Kidney epithelial cell (primary cell): Measurements from ENCODE around the gene GCN1. TPM values are rescaled to one million over a fixed set of nuclear protein-coding genes. Genes with fewer than 3 reads are reported as not detected.

ENCODE experiments used
- DNase-seq: peaks from one replicate; pipeline ENCODE4 v3.0.0-alpha.2; 2010; ENCODE audit warnings: low read depth
- H3K27me3 ChIP-seq: 2 replicates; pipeline ENCODE4 v1.6.0; 2011; ENCODE audit warnings: low read length; ENCODE audit not compliant: control insufficient read depth, insufficient read depth
- H3K36me3 ChIP-seq: 2 replicates; pipeline ENCODE4 v1.5.1; 2011; ENCODE audit warnings: low read length; ENCODE audit not compliant: control insufficient read depth, insufficient read depth
- H3K4me3 ChIP-seq: 2 replicates; pipeline ENCODE4 v1.5.1; 2011; ENCODE audit warnings: low read depth, mild to moderate bottlenecking, control low read depth, low read length
- total RNA-seq: library from RNA; depleted of rRNA; stranded (reverse); fragments of >200 nt; gene quantifications from 2 replicates; pipeline ENCODE4 v1.2.3, GENCODE V29; 2015
- TF ChIP-seq, protein P1 (sequence below): IDR thresholded peaks from 2 replicates; pipeline ENCODE4 v1.5.1; 2011; ENCODE audit warnings: mild to moderate bottlenecking, moderate library complexity, low read length, control low read depth, inconsistent platforms; ENCODE audit not compliant: insufficient read depth, poor library complexity, severe bottlenecking

Gene GCN1
- total RNA-seq, 1 donor from 2014 or later: 78.4 TPM

DNA sequence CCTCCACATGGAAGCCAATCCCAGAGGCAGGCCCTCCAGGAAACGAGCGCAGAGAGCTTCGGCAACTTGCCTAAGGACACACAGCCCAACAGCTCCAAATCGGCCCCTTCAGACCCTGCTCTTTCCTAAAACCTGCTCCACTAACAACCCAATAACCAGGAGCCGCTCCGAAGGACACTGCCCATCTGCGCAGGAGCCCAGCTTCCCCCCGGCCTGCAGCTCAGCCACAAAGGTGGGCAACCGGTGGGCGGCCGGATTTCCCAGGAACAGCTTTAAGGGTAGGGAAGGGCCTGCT, 91.5 kb downstream of the GCN1 start:
- no peaks in the 10 kb centered on the region for H3K27me3 ChIP-seq
- DNase-seq: no peak
- peaks cover 2% of the 10 kb centered on the region for H3K36me3 ChIP-seq
- TF ChIP-seq, protein P1, sequence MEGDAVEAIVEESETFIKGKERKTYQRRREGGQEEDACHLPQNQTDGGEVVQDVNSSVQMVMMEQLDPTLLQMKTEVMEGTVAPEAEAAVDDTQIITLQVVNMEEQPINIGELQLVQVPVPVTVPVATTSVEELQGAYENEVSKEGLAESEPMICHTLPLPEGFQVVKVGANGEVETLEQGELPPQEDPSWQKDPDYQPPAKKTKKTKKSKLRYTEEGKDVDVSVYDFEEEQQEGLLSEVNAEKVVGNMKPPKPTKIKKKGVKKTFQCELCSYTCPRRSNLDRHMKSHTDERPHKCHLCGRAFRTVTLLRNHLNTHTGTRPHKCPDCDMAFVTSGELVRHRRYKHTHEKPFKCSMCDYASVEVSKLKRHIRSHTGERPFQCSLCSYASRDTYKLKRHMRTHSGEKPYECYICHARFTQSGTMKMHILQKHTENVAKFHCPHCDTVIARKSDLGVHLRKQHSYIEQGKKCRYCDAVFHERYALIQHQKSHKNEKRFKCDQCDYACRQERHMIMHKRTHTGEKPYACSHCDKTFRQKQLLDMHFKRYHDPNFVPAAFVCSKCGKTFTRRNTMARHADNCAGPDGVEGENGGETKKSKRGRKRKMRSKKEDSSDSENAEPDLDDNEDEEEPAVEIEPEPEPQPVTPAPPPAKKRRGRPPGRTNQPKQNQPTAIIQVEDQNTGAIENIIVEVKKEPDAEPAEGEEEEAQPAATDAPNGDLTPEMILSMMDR: no peak
- H3K4me3 ChIP-seq: no peak overlapping the region

DNA sequence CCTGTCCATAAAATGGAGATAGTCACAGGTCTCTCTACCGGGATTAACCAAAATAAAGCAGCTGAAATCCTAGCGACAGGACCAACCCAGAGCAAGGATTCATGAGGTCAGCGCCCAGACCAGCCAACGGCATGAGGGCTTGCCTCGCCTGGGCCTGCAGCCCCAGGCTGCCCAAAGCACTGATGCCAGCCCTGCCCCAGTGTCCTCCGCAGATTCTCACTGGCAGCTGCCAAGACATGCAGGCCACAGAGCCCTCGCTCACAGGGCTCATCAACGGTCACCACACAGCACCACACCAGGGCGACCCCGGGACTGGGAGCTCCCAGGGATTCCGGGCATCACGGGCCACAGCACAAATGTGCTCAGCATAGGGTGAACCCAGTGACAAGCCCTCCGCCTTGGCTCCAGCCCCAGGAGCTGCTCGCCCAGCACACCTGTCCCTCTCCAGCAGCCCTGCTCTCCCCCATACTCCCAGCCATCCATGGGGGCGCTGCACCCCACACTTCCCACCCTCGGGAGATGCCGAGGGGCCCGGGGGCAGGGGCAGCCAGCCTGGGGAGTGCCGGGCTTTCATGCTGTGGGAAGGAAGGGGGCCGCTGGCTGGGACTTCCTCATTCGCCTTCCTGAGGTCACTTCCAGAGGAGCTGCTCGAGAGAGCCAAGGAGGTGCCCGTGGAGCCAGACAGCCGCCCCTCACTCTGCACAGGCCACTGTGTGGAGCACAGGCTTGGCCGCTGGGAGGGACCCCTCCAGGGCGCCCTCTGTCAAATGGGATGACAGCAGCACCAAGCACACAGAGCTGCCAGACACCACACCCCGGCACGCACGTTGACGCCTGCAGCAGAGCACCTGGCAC, 92.1 kb downstream of the GCN1 start:
- no peak for DNase-seq
- H3K27me3 ChIP-seq: no peaks in the 10 kb centered on the region
- TF ChIP-seq, protein P1: no peak
- H3K4me3 ChIP-seq: no peak overlapping the region
- H3K36me3 ChIP-seq: peaks cover 2% of the 10 kb centered on the region

DNA sequence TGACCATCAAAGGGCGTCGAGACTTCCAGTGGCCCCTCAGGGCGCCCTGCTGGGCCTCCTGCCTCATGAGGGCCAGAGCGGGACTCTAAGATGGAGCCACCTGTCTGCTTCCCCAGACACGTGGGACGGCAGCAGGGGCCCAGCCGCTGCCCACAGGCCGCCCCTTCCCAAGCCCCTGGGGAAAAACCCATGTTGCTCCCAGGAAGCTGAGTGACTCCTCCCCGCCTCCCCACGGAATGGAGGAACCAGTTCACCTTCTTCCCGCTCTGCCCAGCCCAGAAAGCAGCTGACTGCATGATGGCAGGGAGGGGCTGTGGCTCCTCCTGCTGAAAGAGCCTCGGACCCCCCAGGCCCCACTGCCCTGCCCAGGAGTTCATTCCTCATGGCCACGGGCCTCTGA, 92.9 kb downstream of the GCN1 start:
- no peak for DNase-seq
- Histone ChIP-seq H3K36me3 (peaks cover 2% of the 10 kb centered on the region), H3K4me3 (no peak overlapping the region), H3K27me3 (no peaks in the 10 kb centered on the region)
- TF ChIP-seq, protein P1: no peak

DNA sequence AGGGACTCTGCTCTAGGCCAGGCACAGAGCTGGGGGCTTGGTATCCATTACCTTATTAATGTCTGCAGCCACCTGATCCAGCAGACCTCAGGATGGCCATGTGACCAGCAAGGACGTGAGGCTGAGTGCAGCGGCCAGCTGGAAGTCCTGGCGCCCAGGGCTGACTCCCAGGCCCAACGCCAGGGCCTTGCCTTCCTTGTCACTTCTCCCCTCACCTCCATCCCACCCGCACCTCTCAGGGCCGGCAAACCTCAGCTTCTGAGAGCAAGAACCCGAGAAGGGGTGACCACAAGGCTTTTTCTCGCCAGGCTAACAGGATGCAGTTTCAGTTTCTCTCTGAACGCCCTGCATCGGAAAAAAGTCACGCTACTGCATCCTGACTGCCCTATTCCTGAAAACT, 93.3 kb downstream of the GCN1 start:
- TF ChIP-seq, protein P1: no peak
- Histone ChIP-seq H3K27me3 (no peaks in the 10 kb centered on the region), H3K4me3 (no peak overlapping the region), H3K36me3 (peaks cover 4% of the 10 kb centered on the region)
- no peak for DNase-seq

DNA sequence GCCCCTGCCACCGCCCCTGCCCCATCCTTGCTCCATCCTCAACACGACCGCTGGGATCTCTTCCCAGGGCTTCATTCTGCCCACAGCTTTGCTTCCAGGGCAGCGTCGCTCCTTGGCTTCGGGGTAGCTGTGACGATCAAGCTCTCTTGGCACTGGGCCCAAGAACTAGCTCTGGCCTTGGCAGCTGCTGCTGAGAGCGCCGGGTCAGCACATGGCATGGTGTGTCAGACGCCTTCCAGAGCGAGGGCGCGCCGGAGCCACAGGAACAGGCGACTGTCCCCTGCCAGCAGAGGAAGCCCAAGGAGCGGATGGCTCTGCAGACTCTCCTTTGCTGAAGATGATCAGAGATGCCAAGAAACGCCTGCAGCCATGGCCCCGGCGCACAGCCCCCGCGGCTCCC, 93.9 kb downstream of the GCN1 start:
- Histone ChIP-seq H3K4me3 (no peak overlapping the region), H3K36me3 (peaks cover 4% of the 10 kb centered on the region), H3K27me3 (no peaks in the 10 kb centered on the region)
- DNase-seq: no peak
- TF ChIP-seq, protein P1: no peak

DNA sequence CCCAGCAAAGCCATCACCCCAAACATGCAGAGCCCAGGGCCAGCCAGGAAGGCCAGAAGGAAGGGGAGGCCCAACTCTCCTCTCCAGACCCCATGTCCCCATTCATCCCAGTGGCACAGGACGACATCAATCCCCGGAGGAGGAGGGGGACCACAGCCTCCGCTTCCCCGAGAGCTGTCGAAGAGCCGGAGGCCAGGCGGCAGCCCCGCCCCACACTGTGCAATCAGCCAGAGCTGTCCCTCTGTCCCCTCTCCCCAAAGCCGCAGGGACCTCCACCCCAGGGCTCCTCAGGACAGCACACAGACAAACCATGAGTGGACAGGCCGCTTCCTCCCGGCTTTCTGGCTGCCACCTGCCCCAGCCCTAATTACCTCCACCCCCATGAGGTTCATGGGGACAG, 94.8 kb downstream of the GCN1 start:
- DNase-seq: no peak
- H3K4me3 ChIP-seq: no peak overlapping the region
- no peaks in the 10 kb centered on the region for H3K27me3 ChIP-seq
- TF ChIP-seq, protein P1: no peak
- peaks cover 4% of the 10 kb centered on the region for H3K36me3 ChIP-seq
